K562 (cell line): Measurements from ENCODE around the gene CYBRD1. TPM values are rescaled to one million over a fixed set of nuclear protein-coding genes. Genes with fewer than 3 reads are reported as not detected.
A peak's percentile ranks its signal among the peaks of the same experiment; 100 is the strongest.

Experiments used
- ATAC-seq: fragments of 200-7000 bp; cut with Tn5 transposase; 3 replicates; pipeline ENCODE4 v1.9.1; 2020; ENCODE audit warnings: moderate library complexity
- BruUV-seq: library from RNA; stranded (reverse); fragments of 400-500 nt; replicated peaks from 2 replicates; lab custom pipeline; 2021; lab: Mats Ljungman, UMichigan
- CTCF ChIA-PET: fragments of 300-600 bp; formaldehyde crosslinking; extraction: SDS; loops from one replicate; lab custom pipeline; 2021; ENCODE audit warnings: low intra/inter-chr PET ratio; lab: Yijun Ruan, JAX
- POLR2A ChIA-PET: fragments of 300-600, 350-650 bp; sonication (Branson Sonifier 250); formaldehyde crosslinking; extraction: SDS; loops from one replicate; lab custom pipeline; 2021; ENCODE audit warnings: antibody characterized with exemption, inconsistent platforms; lab: Yijun Ruan, JAX
- DNase-seq, 4 experiments: peaks; one replicate each; pipeline versions ENCODE4 v3.0.0 to v3.0.0-alpha.2; 2011 to 2018; ENCODE audit warnings: low spot score in 3 of 4, mixed read lengths in 3 of 4; ENCODE audit errors: extremely low read depth in 1 of 4
- FAIRE-seq: peaks from 2 replicates; lab custom pipeline; 2011; peaks lifted over from hg19 to GRCh38; lab: Jason Lieb, UNC
- H2AFZ ChIP-seq: 2 replicates; pipeline ENCODE4 v1.6.0; 2011; ENCODE audit warnings: low read depth, low read length, control low read depth, inconsistent platforms
- H3K27ac ChIP-seq: fragments of 200-600 bp; 3 replicates; pipeline ENCODE4 v1.8.0; 2011; ENCODE audit warnings: low read depth, mild to moderate bottlenecking, control low read depth, inconsistent platforms, low read length, moderate library complexity, mixed read lengths; ENCODE audit errors: extremely low read depth
- H3K27me3 ChIP-seq, 2 experiments: fragments of 300-600 bp in 1 of 2; 2 replicates in 1 of 2; 3 replicates in 1 of 2; pipeline versions ENCODE4 v1.6.0 to v1.8.0; 2011; ENCODE audit warnings: inconsistent platforms in 2 of 2, low read length in 2 of 2, mild to moderate bottlenecking in 1 of 2, mixed read lengths in 1 of 2, moderate library complexity in 1 of 2; ENCODE audit not compliant: control insufficient read depth in 2 of 2, insufficient read depth in 2 of 2
- H3K36me3 ChIP-seq: fragments of 300-600 bp; 3 replicates; pipeline ENCODE4 v1.8.0; 2011; ENCODE audit warnings: mild to moderate bottlenecking, low read length, inconsistent platforms; ENCODE audit not compliant: control insufficient read depth, insufficient read depth
- H3K4me1 ChIP-seq, 2 experiments: fragments of 200-600 bp in 1 of 2; replicated peaks in 1 of 2; 2 replicates in 1 of 2; 3 replicates in 1 of 2; pipeline versions ENCODE4 v1.5.1 to v1.8.0; 2011; ENCODE audit warnings: inconsistent platforms in 2 of 2, low read length in 2 of 2, mild to moderate bottlenecking in 1 of 2, mixed read lengths in 1 of 2, moderate library complexity in 1 of 2; ENCODE audit not compliant: control insufficient read depth in 2 of 2, insufficient read depth in 2 of 2
- H3K4me2 ChIP-seq: 2 replicates; pipeline ENCODE4 v1.6.1; 2011; ENCODE audit warnings: low read length, control low read depth, inconsistent platforms, mixed read lengths; ENCODE audit not compliant: insufficient read depth
- H3K4me3 ChIP-seq: fragments of 200-600 bp; sonication (generic), shearing (Covaris generic); 2 replicates; pipeline ENCODE4 v1.5.1; 2016; ENCODE audit warnings: control low read depth, inconsistent platforms
- H3K79me2 ChIP-seq: fragments of 200-600 bp; 3 replicates; pipeline ENCODE4 v1.8.0; 2011; ENCODE audit warnings: low read length, inconsistent platforms; ENCODE audit not compliant: control insufficient read depth, insufficient read depth
- H3K9ac ChIP-seq, 2 experiments: 2 replicates each; pipeline versions ENCODE4 v1.6.0 to v1.6.1; 2011; ENCODE audit warnings: low read depth in 2 of 2, low read length in 2 of 2, control low read depth in 1 of 2, inconsistent platforms in 1 of 2, mild to moderate bottlenecking in 1 of 2, mixed read lengths in 1 of 2; ENCODE audit not compliant: insufficient read depth in 1 of 2
- H3K9me1 ChIP-seq: one replicate; pipeline ENCODE4 v1.6.0; 2011; ENCODE audit warnings: inconsistent platforms, mild to moderate bottlenecking, low read length, moderate library complexity; ENCODE audit not compliant: control insufficient read depth, insufficient read depth
- H3K9me3 ChIP-seq: replicated peaks from 2 replicates; pipeline ENCODE4 v1.5.1; 2011; ENCODE audit warnings: low read depth, low read length, inconsistent platforms; ENCODE audit not compliant: control insufficient read depth, insufficient read depth
- H4K20me1 ChIP-seq: replicated peaks from 2 replicates; pipeline ENCODE4 v1.6.1; 2011; ENCODE audit warnings: low read length, inconsistent platforms, mixed read lengths; ENCODE audit not compliant: control insufficient read depth, insufficient read depth
- NFIC ChIP-seq: fragments of 450-650 bp; IDR thresholded peaks from 2 replicates; pipeline ENCODE4 v1.6.1; 2017; ENCODE audit warnings: mild to moderate bottlenecking, inconsistent platforms
- PURB ChIP-seq: sonication (generic); formaldehyde crosslinking; IDR thresholded peaks from 2 replicates; pipeline ENCODE4 v1.9.0; 2021; ENCODE audit warnings: low read depth, mild to moderate bottlenecking, missing genetic modification reagents
- ZNF785 ChIP-seq: fragments of 250-450 bp; sonication (Bioruptor Pico); IDR thresholded peaks from 2 replicates; pipeline ENCODE4 v1.4.0; 2020; ENCODE audit warnings: mild to moderate bottlenecking
- in situ Hi-C: fragments of 300-500 bp; cut with MboI; formaldehyde crosslinking; loops from 4 replicates; pipeline ENCODE4 v1.15.0; 2018; ENCODE audit warnings: inconsistent platforms, mixed read lengths
- intact Hi-C: fragments of 100-400 bp; cut with micrococcal nuclease; formaldehyde crosslinking; loops from 2 replicates; pipeline ENCODE4 v1.14.2; 2022
- polyA plus RNA-seq, 8 experiments: library from polyadenylated mRNA; depleted of rRNA in 4 of 8; stranded (reverse) in 5 of 8; unstranded in 3 of 8; fragments of >200 nt; fragmentation: Nextera tagmentation in 2 of 8; fragmentation: Illumina TruSeq in 1 of 8; extraction: Ambion mirVana in 2 of 8; extraction: Trizol in 1 of 8; gene quantifications; 2 replicates each; pipeline versions ENCODE4 v1.2.1 to v1.2.3, GENCODE V29; 2011 to 2014; ENCODE audit warnings: inconsistent platforms in 1 of 8, missing spikeins in 1 of 8
- total RNA-seq, 7 experiments: library from RNA; depleted of rRNA in 6 of 7; stranded (reverse); fragments of >200 nt in 6 of 7; fragmentation: Illumina TruSeq in 2 of 7; extraction: Trizol in 2 of 7; gene quantifications; 2 replicates each; pipeline versions ENCODE4 v1.2.1 to v1.2.3, GENCODE V29; 2011 to 2021; ENCODE audit warnings: low replicate concordance in 1 of 7
- TF ChIP-seq, protein P1 (sequence below): fragments of 250-450 bp; sonication (Bioruptor Pico); IDR thresholded peaks from 2 replicates; pipeline ENCODE4 v1.8.0; 2022; ENCODE audit warnings: inconsistent platforms

Gene CYBRD1
- total and polyA plus RNA-seq, 9 of the 15 experiments (the other 6 are each of a cell fraction or from before 2014, with no cell fraction given): 9.6 to 22.4 (median 15.6) TPM

DNA sequence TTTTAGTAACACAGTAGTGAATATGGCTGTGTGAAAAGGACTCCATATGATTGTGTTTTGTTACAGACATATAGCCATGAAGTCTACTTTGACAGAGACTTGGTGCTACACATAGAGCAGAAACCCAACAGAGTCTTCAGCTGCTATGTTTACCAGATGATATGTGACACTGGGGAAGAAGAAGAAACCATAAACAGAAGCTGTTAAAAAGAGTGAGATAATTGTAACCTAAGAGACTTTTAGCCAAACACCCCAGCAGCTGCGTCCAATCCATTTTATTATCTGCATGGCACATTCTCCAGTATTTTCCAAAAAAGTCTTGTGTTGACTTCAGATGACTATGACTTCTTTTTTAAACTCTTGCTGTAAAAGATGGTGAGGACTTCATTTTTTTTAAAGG is 41.4 kb upstream of the CYBRD1 start (continued):
- TF ChIP-seq, protein P1, sequence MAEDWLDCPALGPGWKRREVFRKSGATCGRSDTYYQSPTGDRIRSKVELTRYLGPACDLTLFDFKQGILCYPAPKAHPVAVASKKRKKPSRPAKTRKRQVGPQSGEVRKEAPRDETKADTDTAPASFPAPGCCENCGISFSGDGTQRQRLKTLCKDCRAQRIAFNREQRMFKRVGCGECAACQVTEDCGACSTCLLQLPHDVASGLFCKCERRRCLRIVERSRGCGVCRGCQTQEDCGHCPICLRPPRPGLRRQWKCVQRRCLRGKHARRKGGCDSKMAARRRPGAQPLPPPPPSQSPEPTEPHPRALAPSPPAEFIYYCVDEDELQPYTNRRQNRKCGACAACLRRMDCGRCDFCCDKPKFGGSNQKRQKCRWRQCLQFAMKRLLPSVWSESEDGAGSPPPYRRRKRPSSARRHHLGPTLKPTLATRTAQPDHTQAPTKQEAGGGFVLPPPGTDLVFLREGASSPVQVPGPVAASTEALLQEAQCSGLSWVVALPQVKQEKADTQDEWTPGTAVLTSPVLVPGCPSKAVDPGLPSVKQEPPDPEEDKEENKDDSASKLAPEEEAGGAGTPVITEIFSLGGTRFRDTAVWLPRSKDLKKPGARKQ (CRISPR knock-in tag): no peak
- TF ChIP-seq PURB (CRISPR knock-in tag): no peak
- TF ChIP-seq, all 486 proteins: peak for 0

DNA sequence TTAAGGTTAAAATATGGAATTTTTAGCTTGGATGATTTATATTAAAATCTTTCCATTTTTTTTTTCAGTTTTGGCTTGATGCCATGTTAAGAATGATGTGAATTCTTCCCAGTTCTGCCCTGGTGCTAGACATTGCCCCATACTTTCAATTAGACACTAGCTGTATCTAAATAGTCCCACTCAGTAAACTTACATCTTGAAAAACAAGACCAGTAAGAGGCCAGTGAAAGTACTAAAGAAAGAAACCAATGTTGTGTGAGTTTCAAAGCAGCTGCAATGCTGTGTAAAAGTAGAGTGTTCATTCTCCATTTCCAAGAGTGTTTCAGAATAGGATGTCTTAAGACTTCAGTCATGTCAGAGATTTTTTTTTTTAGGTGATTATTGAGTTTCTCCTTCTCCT is 40.0 kb upstream of the CYBRD1 start:
- no peaks in the 10 kb centered on the region for H3K9me1 ChIP-seq
- H3K9ac ChIP-seq: no peak overlapping the region
- H3K4me3 ChIP-seq: no peak overlapping the region
- POLR2A ChIA-PET: interaction anchor here (0.6 to 1.2 kb wide), 5 partner anchors 18 to 631 kb away, joined by 3 to 4 read pairs (median 3); partner anchors contain the start of genes DCAF17 and METTL8
- no peaks in the 10 kb centered on the region for H3K9me3 ChIP-seq
- no peaks in the 10 kb centered on the region for H3K27me3 ChIP-seq
- TSS peak; percentile 10 for BruUV-seq
- no peak overlapping the region for H3K27ac ChIP-seq
- FAIRE-seq (no peak), DNase-seq (no peak), ATAC-seq (no peak)
- CTCF ChIA-PET: no interaction called here
- H2AFZ ChIP-seq: no peak overlapping the region
- H3K79me2 ChIP-seq: no peaks in the 10 kb centered on the region
- peaks cover 71% of the 10 kb centered on the region for H3K36me3 ChIP-seq
- intact Hi-C loops (no loop called here), in situ Hi-C loops (no loop called here)
- no peaks in the 10 kb centered on the region for H3K4me1 ChIP-seq
- H3K4me2 ChIP-seq: no peak overlapping the region
- no peaks in the 10 kb centered on the region for H4K20me1 ChIP-seq
- TF ChIP-seq ZNF785 (no peak), NFIC (peak; percentile 45)
